Gastrocnemius medialis (tissue), 4 donors: ENCODE measurements around the gene ROBO2.

Experiments
- POLR2A ChIP-seq, 2 donors: fragments of 450-650 bp; IDR thresholded peaks; one replicate each; pipeline ENCODE4 v1.6.1; 2017; ENCODE audit warnings: antibody characterized with exemption in 2 of 2, mild to moderate bottlenecking in 2 of 2, moderate library complexity in 2 of 2
- TF ChIP-seq, protein P1 (sequence below), 5 experiments: fragments of 450-650 bp in 3 of 5; fragments of 200-600 bp in 2 of 5; sonication (generic) in 2 of 5; IDR thresholded peaks in 4 of 5; conservative IDR thresholded peaks in 1 of 5; 1 replicate in 4 of 5; 2 replicates in 1 of 5; pipeline ENCODE4 v1.5.1; 2016 to 2019; ENCODE audit warnings: antibody characterized with exemption in 5 of 5, mild to moderate bottlenecking in 3 of 5, moderate library complexity in 3 of 5

DNA sequence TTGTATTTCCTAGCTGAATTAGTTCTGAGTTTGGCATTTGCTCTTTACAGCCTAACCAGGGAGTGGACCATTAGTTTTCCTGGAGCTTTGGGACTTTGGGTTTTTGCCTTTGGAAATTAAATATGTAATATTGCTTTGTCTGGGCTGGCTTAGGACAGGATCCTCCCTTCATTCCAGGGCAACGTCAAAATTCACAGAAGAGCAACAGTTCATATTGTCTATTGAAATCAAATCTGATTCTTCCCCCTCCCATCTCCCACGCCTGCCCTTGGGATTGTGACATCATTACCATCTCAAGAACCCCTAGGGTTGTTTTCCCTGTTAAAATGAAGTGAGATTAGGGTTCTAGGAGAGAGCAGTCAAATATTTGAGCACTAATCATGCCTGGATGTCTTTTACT lies 194.1 kb downstream of the ROBO2 start:
- TF ChIP-seq, protein P1, sequence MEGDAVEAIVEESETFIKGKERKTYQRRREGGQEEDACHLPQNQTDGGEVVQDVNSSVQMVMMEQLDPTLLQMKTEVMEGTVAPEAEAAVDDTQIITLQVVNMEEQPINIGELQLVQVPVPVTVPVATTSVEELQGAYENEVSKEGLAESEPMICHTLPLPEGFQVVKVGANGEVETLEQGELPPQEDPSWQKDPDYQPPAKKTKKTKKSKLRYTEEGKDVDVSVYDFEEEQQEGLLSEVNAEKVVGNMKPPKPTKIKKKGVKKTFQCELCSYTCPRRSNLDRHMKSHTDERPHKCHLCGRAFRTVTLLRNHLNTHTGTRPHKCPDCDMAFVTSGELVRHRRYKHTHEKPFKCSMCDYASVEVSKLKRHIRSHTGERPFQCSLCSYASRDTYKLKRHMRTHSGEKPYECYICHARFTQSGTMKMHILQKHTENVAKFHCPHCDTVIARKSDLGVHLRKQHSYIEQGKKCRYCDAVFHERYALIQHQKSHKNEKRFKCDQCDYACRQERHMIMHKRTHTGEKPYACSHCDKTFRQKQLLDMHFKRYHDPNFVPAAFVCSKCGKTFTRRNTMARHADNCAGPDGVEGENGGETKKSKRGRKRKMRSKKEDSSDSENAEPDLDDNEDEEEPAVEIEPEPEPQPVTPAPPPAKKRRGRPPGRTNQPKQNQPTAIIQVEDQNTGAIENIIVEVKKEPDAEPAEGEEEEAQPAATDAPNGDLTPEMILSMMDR (IDR thresholded peaks at IDR 0.05 in 4 of 5, conservative IDR thresholded peaks at IDR 0.05 in 1 of 5): no peak
- TF ChIP-seq POLR2A (IDR thresholded peaks at IDR 0.05): no peak
